ENCODE measurements around the gene SOS2.

Gene SOS2

DNA sequence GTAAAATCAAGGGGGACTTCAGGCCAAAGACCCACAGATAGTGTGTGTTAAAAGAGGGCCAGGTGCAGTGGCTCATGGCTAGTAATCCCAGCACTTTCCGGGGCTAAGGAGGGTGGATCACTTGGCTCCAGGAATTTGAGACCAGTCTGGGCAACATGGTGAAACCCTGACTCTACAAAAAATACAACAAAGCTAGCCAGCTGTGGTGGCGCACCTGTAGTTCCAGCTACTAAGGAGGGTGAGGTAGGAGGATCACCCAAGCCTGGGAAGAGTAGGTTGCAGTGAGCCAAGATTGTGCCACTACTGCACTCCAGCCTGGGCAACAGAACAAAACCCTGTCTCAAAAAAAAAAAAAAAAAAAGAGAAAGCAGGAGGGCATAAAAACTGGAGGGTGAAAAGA lies 123.5 kb downstream of the SOS2 start:
- no peak overlapping the region for H3K4me2 ChIP-seq
- no peaks in the 10 kb centered on the region for H4K20me1 ChIP-seq (ENCODE audit: insufficient read depth)
- no peaks in the 10 kb centered on the region for H3K27me3 ChIP-seq (ENCODE audit: insufficient read depth, low read depth)
- 0 out of 2 replicates have a peak, but pooled peaks cover 7% of the 10 kb centered on the region for H3K79me2 ChIP-seq (ENCODE audit: insufficient read depth, low read depth)
- H3K27ac ChIP-seq = no peak overlapping the region; the same call in 1 of the 2 replicates
- H3K4me3 ChIP-seq (IDR thresholded peaks at IDR 0.05; ENCODE audit: insufficient read depth, low read depth, low read length) = no peak overlapping the region
- H3K4me1 ChIP-seq (ENCODE audit: low read depth, poor library complexity, severe bottlenecking) = peaks cover 27% of the 10 kb centered on the region
- H2AFZ ChIP-seq (ENCODE audit: low read depth) = no peak overlapping the region
- TF ChIP-seq, protein P1, sequence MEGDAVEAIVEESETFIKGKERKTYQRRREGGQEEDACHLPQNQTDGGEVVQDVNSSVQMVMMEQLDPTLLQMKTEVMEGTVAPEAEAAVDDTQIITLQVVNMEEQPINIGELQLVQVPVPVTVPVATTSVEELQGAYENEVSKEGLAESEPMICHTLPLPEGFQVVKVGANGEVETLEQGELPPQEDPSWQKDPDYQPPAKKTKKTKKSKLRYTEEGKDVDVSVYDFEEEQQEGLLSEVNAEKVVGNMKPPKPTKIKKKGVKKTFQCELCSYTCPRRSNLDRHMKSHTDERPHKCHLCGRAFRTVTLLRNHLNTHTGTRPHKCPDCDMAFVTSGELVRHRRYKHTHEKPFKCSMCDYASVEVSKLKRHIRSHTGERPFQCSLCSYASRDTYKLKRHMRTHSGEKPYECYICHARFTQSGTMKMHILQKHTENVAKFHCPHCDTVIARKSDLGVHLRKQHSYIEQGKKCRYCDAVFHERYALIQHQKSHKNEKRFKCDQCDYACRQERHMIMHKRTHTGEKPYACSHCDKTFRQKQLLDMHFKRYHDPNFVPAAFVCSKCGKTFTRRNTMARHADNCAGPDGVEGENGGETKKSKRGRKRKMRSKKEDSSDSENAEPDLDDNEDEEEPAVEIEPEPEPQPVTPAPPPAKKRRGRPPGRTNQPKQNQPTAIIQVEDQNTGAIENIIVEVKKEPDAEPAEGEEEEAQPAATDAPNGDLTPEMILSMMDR (conservative IDR thresholded peaks at IDR 0.05; ENCODE audit: low read depth, low read length) = no peak
- H3K36me3 ChIP-seq (ENCODE audit: insufficient read depth) = 0 out of 2 replicates have a peak, but pooled peaks cover 3% of the 10 kb centered on the region
- H3K9ac ChIP-seq = no peak overlapping the region

- no peak overlapping the region for H3K9ac ChIP-seq
- H3K27ac ChIP-seq = no peak overlapping the region
- no peaks in the 10 kb centered on the region for H4K20me1 ChIP-seq (ENCODE audit: insufficient read depth)
- H3K27me3 ChIP-seq (ENCODE audit: insufficient read depth, low read depth) = no peaks in the 10 kb centered on the region
- no peak overlapping the region for H3K4me2 ChIP-seq
- H2AFZ ChIP-seq (ENCODE audit: low read depth) = no peak overlapping the region
- TF ChIP-seq, protein P1 (conservative IDR thresholded peaks at IDR 0.05; ENCODE audit: low read depth, low read length) = no peak
- no peaks in the 10 kb centered on the region for H3K36me3 ChIP-seq (ENCODE audit: insufficient read depth)
- no peak overlapping the region for H3K4me3 ChIP-seq (IDR thresholded peaks at IDR 0.05; ENCODE audit: insufficient read depth, low read depth, low read length)
- peaks cover 40% of the 10 kb centered on the region for H3K4me1 ChIP-seq (ENCODE audit: low read depth, poor library complexity, severe bottlenecking)
- H3K79me2 ChIP-seq (ENCODE audit: insufficient read depth, low read depth) = 0 out of 2 replicates have a peak, but pooled peaks cover 1% of the 10 kb centered on the region
Observed at GRCh38 chr14:50106178-50106577, 125.2 kb downstream of the SOS2 start.

DNA sequence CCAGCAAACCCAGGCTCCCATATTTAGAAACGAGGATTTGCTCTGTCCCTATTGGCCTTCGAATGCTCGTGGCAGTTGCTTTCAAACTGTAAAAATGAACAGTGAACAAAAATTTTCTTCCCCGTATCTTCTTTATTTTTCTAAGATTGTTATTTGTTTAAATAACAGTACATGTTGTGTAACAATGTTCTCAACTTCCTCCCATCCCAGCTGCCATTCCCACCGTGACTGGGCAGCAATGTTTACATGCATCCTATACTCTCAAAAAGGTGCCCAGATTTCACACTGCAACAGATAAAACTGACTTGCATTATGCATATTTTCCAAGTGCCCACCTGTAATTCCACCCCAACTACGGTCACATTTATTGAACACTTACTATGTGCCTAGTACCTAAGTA lies 127.8 kb downstream of the SOS2 start:
- Histone ChIP-seq H4K20me1 (ENCODE audit: insufficient read depth) (no peaks in the 10 kb centered on the region), H2AFZ (ENCODE audit: low read depth) (no peak overlapping the region), H3K36me3 (ENCODE audit: insufficient read depth) (no peaks in the 10 kb centered on the region), H3K4me2 (no peak overlapping the region), H3K79me2 (ENCODE audit: insufficient read depth, low read depth) (no peaks in the 10 kb centered on the region), H3K4me3 (IDR thresholded peaks at IDR 0.05; ENCODE audit: insufficient read depth, low read depth, low read length) (no peak overlapping the region), H3K27me3 (ENCODE audit: insufficient read depth, low read depth) (no peaks in the 10 kb centered on the region), H3K4me1 (ENCODE audit: low read depth, poor library complexity, severe bottlenecking) (peaks cover 52% of the 10 kb centered on the region), H3K27ac (no peak overlapping the region), H3K9ac (no peak overlapping the region)
- TF ChIP-seq, protein P1 (conservative IDR thresholded peaks at IDR 0.05; ENCODE audit: low read depth, low read length) = no peak

DNA sequence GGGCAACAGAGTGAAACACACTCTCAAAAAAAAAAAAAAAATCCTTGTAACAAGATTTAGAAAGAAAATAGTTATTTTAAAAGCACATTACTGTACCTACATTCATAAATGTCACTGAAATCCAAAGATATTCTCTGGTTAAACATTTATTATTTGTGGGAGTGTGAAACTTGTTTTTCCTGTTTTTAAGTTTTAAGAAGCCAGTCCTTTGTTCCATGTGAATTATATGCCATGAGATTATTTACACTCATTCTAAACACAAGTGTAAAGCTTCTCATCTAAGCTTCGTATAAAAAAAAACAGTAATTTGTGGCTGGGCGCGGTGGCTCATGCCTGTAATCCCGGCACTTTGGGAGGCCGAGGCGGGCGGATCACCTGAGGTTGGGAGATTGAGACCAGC lies 130.0 kb downstream of the SOS2 start:
- H3K9ac ChIP-seq = no peak overlapping the region

More for the DNA sequence above, 130.0 kb downstream of the SOS2 start:
- H3K4me3 ChIP-seq (IDR thresholded peaks at IDR 0.05; ENCODE audit: insufficient read depth, low read depth, low read length) = no peak overlapping the region
- no peak overlapping the region for H3K27ac ChIP-seq
- H3K4me1 ChIP-seq (ENCODE audit: low read depth, poor library complexity, severe bottlenecking) = peaks cover 48% of the 10 kb centered on the region
- TF ChIP-seq, protein P1 (conservative IDR thresholded peaks at IDR 0.05; ENCODE audit: low read depth, low read length) = no peak
- no peaks in the 10 kb centered on the region for H3K27me3 ChIP-seq (ENCODE audit: insufficient read depth, low read depth)
- H4K20me1 ChIP-seq (ENCODE audit: insufficient read depth) = no peaks in the 10 kb centered on the region
- no peak overlapping the region for H2AFZ ChIP-seq (ENCODE audit: low read depth)
- H3K36me3 ChIP-seq (ENCODE audit: insufficient read depth) = no peaks in the 10 kb centered on the region
- H3K4me2 ChIP-seq = no peak overlapping the region
- no peaks in the 10 kb centered on the region for H3K79me2 ChIP-seq (ENCODE audit: insufficient read depth, low read depth)
